NT2/D1 (cell line): Measurements from ENCODE around the gene RMC1.

Experiments
- SUZ12 ChIP-seq: IDR thresholded peaks from 2 replicates; pipeline ENCODE4 v1.6.1; 2011; ENCODE audit not compliant: insufficient read length, insufficient read depth; ENCODE audit errors: extremely low read depth
- YY1 ChIP-seq: IDR thresholded peaks from 2 replicates; pipeline ENCODE4 v1.6.1; 2011; ENCODE audit not compliant: insufficient read length, insufficient read depth
- ZNF274 ChIP-seq: IDR thresholded peaks from 2 replicates; pipeline ENCODE4 v1.6.1; 2011; ENCODE audit warnings: mild to moderate bottlenecking, low read depth, low read length

DNA sequence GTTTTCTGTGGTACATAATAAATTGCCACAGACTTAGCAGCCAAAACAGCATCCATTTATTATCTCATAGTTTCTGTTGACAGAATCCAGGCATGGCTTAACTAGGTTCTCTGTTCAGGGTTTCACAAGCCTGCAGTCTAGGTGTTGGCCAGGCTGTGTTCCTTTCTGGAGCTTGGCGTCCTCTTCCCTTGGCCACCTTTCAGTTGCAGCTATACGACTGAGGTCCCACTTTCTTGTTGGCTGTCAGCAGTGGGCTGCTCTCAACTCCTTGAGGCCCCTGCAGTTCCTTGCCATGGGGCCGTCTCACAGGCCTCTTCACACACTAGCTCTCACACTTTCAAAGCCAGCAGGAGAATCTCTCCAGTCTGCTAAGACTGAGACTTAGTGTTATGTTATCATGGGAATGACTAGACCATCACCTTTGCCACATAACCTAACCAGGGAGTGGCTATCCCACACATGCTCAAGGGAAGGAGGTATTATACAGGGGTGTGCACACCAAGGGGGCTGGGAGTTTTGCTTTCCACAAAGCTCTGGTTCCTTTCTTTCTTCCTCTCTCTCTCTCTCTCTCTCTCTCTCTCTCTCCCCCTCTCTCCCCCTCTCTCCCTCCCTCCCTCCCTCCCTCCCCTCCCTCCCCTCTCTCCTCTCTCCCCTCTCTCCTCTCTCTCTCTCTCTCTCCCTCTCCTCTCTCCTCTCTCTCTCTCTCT is 34.4 kb upstream of the RMC1 start:
- TF ChIP-seq YY1 = no peak
- TF ChIP-seq ZNF274 = no peak
- TF ChIP-seq SUZ12 = no peak
